CD4-positive, alpha-beta T cell (primary cell): ENCODE data around the gene PGC. TPM values are rescaled to one million over a fixed set of nuclear protein-coding genes. Genes with fewer than 3 reads are reported as not detected.

Experiments used
- ATAC-seq: fragments of 200-7000 bp; cut with Tn5 transposase; one replicate; pipeline ENCODE4 v1.10.0; 2022; ENCODE audit warnings: mild to moderate bottlenecking; ENCODE audit not compliant: poor library complexity
- CTCF ChIA-PET: fragments of 350-600 bp; sonication (Branson Sonifier 250); formaldehyde crosslinking; loops from one replicate; lab custom pipeline; 2021; ENCODE audit warnings: antibody characterized with exemption, inconsistent platforms; lab: Charles Lee
- POLR2A ChIA-PET: fragments of 350-600 bp; sonication (Branson Sonifier 250); formaldehyde crosslinking; loops from one replicate; lab custom pipeline; 2021; ENCODE audit warnings: antibody characterized with exemption, inconsistent platforms; lab: Charles Lee
- DNase-seq, 14 experiments: peaks; one replicate each; pipeline ENCODE4 v3.0.0-alpha.2; 2013 to 2020; ENCODE audit warnings: mixed read lengths in 2 of 14
- H3K27ac ChIP-seq, 2 donors: one replicate each; pipeline versions ENCODE4 v1.5.1 to v1.7.0; 2013; ENCODE audit warnings: low read length in 2 of 2, low read depth in 1 of 2, mild to moderate bottlenecking in 1 of 2
- H3K27me3 ChIP-seq, 2 experiments: 1 replicate in 1 of 2; 2 replicates in 1 of 2; pipeline versions ENCODE4 v1.6.1 to v1.7.0; 2013; ENCODE audit warnings: low read length in 2 of 2, control low read depth in 1 of 2, mild to moderate bottlenecking in 1 of 2, moderate library complexity in 1 of 2; ENCODE audit not compliant: insufficient read depth in 2 of 2, control insufficient read depth in 1 of 2
- H3K36me3 ChIP-seq: one replicate; pipeline ENCODE4 v1.6.1; 2013; ENCODE audit warnings: low read length, control low read depth; ENCODE audit not compliant: insufficient read depth
- H3K4me1 ChIP-seq: one replicate; pipeline ENCODE4 v1.6.1; 2013; ENCODE audit warnings: low read length, control low read depth; ENCODE audit not compliant: insufficient read depth
- H3K4me3 ChIP-seq: one replicate; pipeline ENCODE4 v1.5.1; 2013; ENCODE audit warnings: mild to moderate bottlenecking, low read length, moderate library complexity
- H3K9me3 ChIP-seq, 2 experiments: 1 replicate in 1 of 2; 2 replicates in 1 of 2; pipeline versions ENCODE4 v1.6.1 to v1.7.0; 2013; ENCODE audit warnings: low read length in 2 of 2, mild to moderate bottlenecking in 2 of 2, control low read depth in 1 of 2, moderate library complexity in 1 of 2; ENCODE audit not compliant: control insufficient read depth in 1 of 2, insufficient read depth in 1 of 2
- H3K27ac Mint-ChIP-seq: one replicate; pipeline ENCODE4 v1.8.0; 2020; ENCODE audit warnings: mixed read lengths
- H3K27me3 Mint-ChIP-seq: one replicate; pipeline ENCODE4 v1.8.0; 2021; ENCODE audit warnings: mixed read lengths
- H3K36me3 Mint-ChIP-seq: one replicate; pipeline ENCODE4 v1.8.0; 2021; ENCODE audit warnings: low read depth, mixed read lengths
- H3K4me1 Mint-ChIP-seq: one replicate; pipeline ENCODE4 v1.8.0; 2021; ENCODE audit warnings: low read depth, mixed read lengths
- H3K4me3 Mint-ChIP-seq: one replicate; pipeline ENCODE4 v1.8.0; 2020; ENCODE audit warnings: mild to moderate bottlenecking, mixed read lengths
- H3K9me3 Mint-ChIP-seq: one replicate; pipeline ENCODE4 v1.8.0; 2020; ENCODE audit warnings: mixed read lengths
- intact Hi-C, 2 experiments: fragments of 100-400 bp; cut with DNase I in 1 of 2; cut with micrococcal nuclease in 1 of 2; formaldehyde crosslinking; loops; one replicate each; pipeline versions ENCODE4 v1.15.1 to v1.9.0; 2023 to 2025; cut with DNase I, micrococcal nuclease
- total RNA-seq, 174 experiments: library from RNA in 2 of 174; stranded (reverse) in 2 of 174; gene quantifications; one replicate each; pipeline ENCODE4 v1.2.3 and lab custom pipeline; 2021 to 2026
- TF ChIP-seq, protein P1 (sequence below): fragments of 200-600 bp; IDR thresholded peaks from one replicate; pipeline ENCODE4 v1.8.0; 2022; ENCODE audit warnings: antibody characterized with exemption, mild to moderate bottlenecking

PGC gene
- total RNA-seq, 2 experiments from 2014 or later: not detected

DNA sequence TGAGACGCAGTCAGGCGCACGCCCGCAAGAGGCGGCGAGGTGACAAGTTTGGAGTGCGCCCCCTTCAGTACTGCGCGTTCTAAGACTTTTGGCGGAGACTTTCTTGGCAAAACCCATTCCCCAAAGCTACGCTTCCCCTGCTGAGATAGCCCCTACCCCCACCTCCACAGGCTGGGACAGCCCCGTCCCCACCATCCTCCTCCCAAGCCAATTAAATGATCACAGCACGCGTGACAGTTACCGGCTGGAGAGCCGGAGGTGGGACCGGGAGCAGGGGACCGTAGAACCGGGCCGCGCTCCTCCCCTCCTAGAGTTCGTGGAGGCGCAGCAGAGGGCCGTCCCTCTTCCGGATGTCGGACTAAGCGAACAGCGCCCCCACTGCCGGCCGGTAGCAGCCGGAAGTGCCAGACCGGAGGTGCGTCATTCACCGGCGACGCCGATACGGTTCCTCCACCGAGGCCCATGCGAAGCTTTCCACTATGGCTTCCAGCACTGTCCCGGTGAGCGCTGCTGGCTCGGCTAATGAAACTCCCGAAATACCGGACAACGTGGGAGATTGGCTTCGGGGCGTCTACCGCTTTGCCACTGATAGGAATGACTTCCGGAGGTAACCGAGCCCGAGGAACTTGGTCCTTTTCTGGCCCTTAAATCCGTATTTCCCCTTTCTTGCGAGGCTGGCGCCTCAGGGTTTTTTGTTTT lies 40.2 kb upstream of the PGC start, which contains the start of gene TOMM6:
Gene TOMM6, plus strand, starts transcription at position 476 of the 699 bp plus-strand sequence. Its CDS starts 4 bp downstream, at position 480.
- peak within 1 kb of the TSS; percentile 78 for H3K4me3 ChIP-seq
- intact Hi-C loops: loop anchor here (1.0 to 10.0 kb wide), 11 partner anchors 53 to 1107 kb away; partner anchors contain the start of genes BYSL (in 2 of the 2), MED20 (in 2 of the 2), TFEB (in 2 of the 2) and UBR2 (in 2 of the 2)
- ATAC-seq: peak; percentile 77
- Mint-ChIP-seq H3K4me1 (peaks cover 27% of the 10 kb centered on the region), H3K27ac (peak within 1 kb of the TSS; percentile 96), H3K36me3 (peaks cover 44% of the 10 kb centered on the region), H3K4me3 (peak within 1 kb of the TSS; percentile 92), H3K27me3 (no peaks in the 10 kb centered on the region), H3K9me3 (no peaks in the 10 kb centered on the region)
- CTCF ChIA-PET: interaction anchor here (0.6 to 2.9 kb wide), 53 partner anchors 8 to 1729 kb away, joined by 3 to 75 read pairs (median 5); partner anchors contain the start of genes BYSL, CCND3, FRS3 and MED20
- peaks cover 23% of the 10 kb centered on the region for H3K4me1 ChIP-seq
- POLR2A ChIA-PET: interaction anchor here (0.5 to 3.0 kb wide), 30 partner anchors 11 to 1842 kb away, joined by 3 to 41 read pairs (median 6); partner anchors contain the start of genes BYSL, CUL7, KLC4 and MED20
- TF ChIP-seq, protein P1, sequence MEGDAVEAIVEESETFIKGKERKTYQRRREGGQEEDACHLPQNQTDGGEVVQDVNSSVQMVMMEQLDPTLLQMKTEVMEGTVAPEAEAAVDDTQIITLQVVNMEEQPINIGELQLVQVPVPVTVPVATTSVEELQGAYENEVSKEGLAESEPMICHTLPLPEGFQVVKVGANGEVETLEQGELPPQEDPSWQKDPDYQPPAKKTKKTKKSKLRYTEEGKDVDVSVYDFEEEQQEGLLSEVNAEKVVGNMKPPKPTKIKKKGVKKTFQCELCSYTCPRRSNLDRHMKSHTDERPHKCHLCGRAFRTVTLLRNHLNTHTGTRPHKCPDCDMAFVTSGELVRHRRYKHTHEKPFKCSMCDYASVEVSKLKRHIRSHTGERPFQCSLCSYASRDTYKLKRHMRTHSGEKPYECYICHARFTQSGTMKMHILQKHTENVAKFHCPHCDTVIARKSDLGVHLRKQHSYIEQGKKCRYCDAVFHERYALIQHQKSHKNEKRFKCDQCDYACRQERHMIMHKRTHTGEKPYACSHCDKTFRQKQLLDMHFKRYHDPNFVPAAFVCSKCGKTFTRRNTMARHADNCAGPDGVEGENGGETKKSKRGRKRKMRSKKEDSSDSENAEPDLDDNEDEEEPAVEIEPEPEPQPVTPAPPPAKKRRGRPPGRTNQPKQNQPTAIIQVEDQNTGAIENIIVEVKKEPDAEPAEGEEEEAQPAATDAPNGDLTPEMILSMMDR: peak; percentile 90
- peaks cover 36% of the 10 kb centered on the region for H3K36me3 ChIP-seq
- peak within 1 kb of the TSS; percentile 87 to 89 for H3K27ac ChIP-seq
- no peaks in the 10 kb centered on the region for H3K9me3 ChIP-seq
- H3K27me3 ChIP-seq: no peaks in the 10 kb centered on the region
- peak; percentile 91 to 97 (median 93) for DNase-seq

GRCh38 chr6:41786451-41787218 lies 39.4 kb upstream of the PGC start:
- H3K4me3 Mint-ChIP-seq: peak overlapping the region; percentile 92
- TF ChIP-seq, protein P1: peak; percentile 33
- POLR2A ChIA-PET: interaction anchor here (0.5 to 3.0 kb wide), 24 partner anchors 10 to 1843 kb away, joined by 3 to 41 read pairs (median 6); partner anchors contain the start of genes BYSL, CUL7, KLC4 and MED20

More at GRCh38 chr6:41786451-41787218, 39.4 kb upstream of the PGC start:
- ATAC-seq (peak; percentile 65), DNase-seq (peak; percentile 76 to 94 (median 88))
- no peaks in the 10 kb centered on the region for H3K9me3 Mint-ChIP-seq
- Histone ChIP-seq H3K27ac (peak overlapping the region; percentile 87 to 89), H3K36me3 (peaks cover 28% of the 10 kb centered on the region), H3K4me3 (peak overlapping the region; percentile 78), H3K27me3 (no peaks in the 10 kb centered on the region), H3K4me1 (peaks cover 23% of the 10 kb centered on the region), H3K9me3 (no peaks in the 10 kb centered on the region)
- intact Hi-C loops: loop anchor here (1.0 to 10.0 kb wide), 11 partner anchors 52 to 1108 kb away; partner anchors contain the start of genes BYSL (in 2 of the 2), MED20 (in 2 of the 2), TFEB (in 2 of the 2) and UBR2 (in 2 of the 2)
- peak overlapping the region; percentile 96 for H3K27ac Mint-ChIP-seq
- peaks cover 36% of the 10 kb centered on the region for H3K36me3 Mint-ChIP-seq
- CTCF ChIA-PET: interaction anchor here (0.7 to 2.9 kb wide), 39 partner anchors 8 to 1730 kb away, joined by 3 to 75 read pairs (median 5); partner anchors contain the start of genes BYSL, CCND3, MED20 and MRPS10
- peaks cover 27% of the 10 kb centered on the region for H3K4me1 Mint-ChIP-seq
- no peaks in the 10 kb centered on the region for H3K27me3 Mint-ChIP-seq
